DND-41 (cell line): ENCODE data around the gene LIMD2.
A peak's percentile ranks its signal among the peaks of the same experiment; 100 is the strongest.

Experiments used
- ATAC-seq: fragments of 200-7000 bp; cut with Tn5 transposase; 3 replicates; pipeline ENCODE4 v1.9.1; 2021; ENCODE audit warnings: low read depth; ENCODE audit not compliant: insufficient read depth
- DNase-seq: peaks from one replicate; pipeline ENCODE4 v3.0.0-alpha.2; 2020
- H2AFZ ChIP-seq: 2 replicates; pipeline ENCODE4 v1.6.0; 2012; ENCODE audit warnings: low read depth, low read length
- H3K27ac ChIP-seq: 2 replicates; pipeline ENCODE4 v1.5.1; 2012; ENCODE audit warnings: low read length, inconsistent platforms
- H3K27me3 ChIP-seq: fragments of 200-600 bp; sonication (generic); 2 replicates; pipeline ENCODE4 v1.6.0; 2012; ENCODE audit warnings: low read length, mild to moderate bottlenecking, inconsistent platforms; ENCODE audit not compliant: insufficient read depth, poor library complexity
- H3K36me3 ChIP-seq: 2 replicates; pipeline ENCODE4 v1.5.1; 2012; ENCODE audit warnings: low read length, inconsistent platforms; ENCODE audit not compliant: insufficient read depth
- H3K4me1 ChIP-seq: 2 replicates; pipeline ENCODE4 v1.5.1; 2012; ENCODE audit warnings: mild to moderate bottlenecking, low read length; ENCODE audit not compliant: insufficient read depth
- H3K4me2 ChIP-seq: 2 replicates; pipeline ENCODE4 v1.6.0; 2012; ENCODE audit warnings: mild to moderate bottlenecking, moderate library complexity, low read length, inconsistent platforms; ENCODE audit not compliant: insufficient read depth
- H3K4me3 ChIP-seq, 2 experiments: fragments of 200-600 bp in 1 of 2; shearing (Covaris generic) in 1 of 2; 2 replicates each; pipeline ENCODE4 v1.5.1; 2012 to 2016; ENCODE audit warnings: inconsistent platforms in 2 of 2, low read length in 2 of 2, mild to moderate bottlenecking in 2 of 2, low read depth in 1 of 2, moderate library complexity in 1 of 2
- H3K79me2 ChIP-seq: 2 replicates; pipeline ENCODE4 v1.6.0; 2012; ENCODE audit warnings: low read length, inconsistent platforms; ENCODE audit not compliant: insufficient read depth
- H3K9ac ChIP-seq: 2 replicates; pipeline ENCODE4 v1.6.0; 2012; ENCODE audit warnings: low read depth, mild to moderate bottlenecking, inconsistent platforms, low read length, moderate library complexity
- H3K9me3 ChIP-seq: 2 replicates; pipeline ENCODE4 v1.5.1; 2012; ENCODE audit warnings: low read length, moderate library complexity, mild to moderate bottlenecking, inconsistent platforms; ENCODE audit not compliant: insufficient read depth, severe bottlenecking
- H4K20me1 ChIP-seq: 2 replicates; pipeline ENCODE4 v1.6.0; 2012; ENCODE audit warnings: low read length; ENCODE audit not compliant: insufficient read depth
- EZH2 ChIP-seq: IDR thresholded peaks from 3 replicates; pipeline ENCODE4 v1.6.1; 2012; ENCODE audit warnings: borderline replicate concordance, low read depth, mild to moderate bottlenecking, moderate library complexity, low read length, inconsistent platforms; ENCODE audit not compliant: severe bottlenecking
- TF ChIP-seq, protein P1 (sequence below): IDR thresholded peaks from 2 replicates; pipeline ENCODE4 v1.5.1; 2012; ENCODE audit warnings: borderline replicate concordance, low read length, moderate library complexity, mild to moderate bottlenecking; ENCODE audit not compliant: poor library complexity, severe bottlenecking; ENCODE audit errors: extremely low read depth

LIMD2 gene

DNA sequence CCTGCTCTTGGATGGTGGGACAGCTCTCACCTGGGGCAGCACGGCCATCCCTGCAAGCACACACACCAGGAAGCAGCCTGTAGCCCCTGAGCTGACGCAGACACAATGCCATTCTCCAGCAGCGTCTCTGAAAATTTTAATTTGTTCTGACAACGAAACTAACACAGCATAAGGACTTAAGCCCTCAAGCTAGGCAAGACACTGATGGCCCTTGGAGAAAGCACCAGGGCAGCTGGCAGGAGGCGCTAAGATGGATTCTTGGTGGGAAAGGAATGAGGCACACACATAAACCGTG lies 2.7 kb upstream of the LIMD2 start:
- Histone ChIP-seq H3K27ac (peak overlapping the region; percentile 36; the same call in 1 of the 2 replicates), H3K9ac (no peak overlapping the region)

DNA sequence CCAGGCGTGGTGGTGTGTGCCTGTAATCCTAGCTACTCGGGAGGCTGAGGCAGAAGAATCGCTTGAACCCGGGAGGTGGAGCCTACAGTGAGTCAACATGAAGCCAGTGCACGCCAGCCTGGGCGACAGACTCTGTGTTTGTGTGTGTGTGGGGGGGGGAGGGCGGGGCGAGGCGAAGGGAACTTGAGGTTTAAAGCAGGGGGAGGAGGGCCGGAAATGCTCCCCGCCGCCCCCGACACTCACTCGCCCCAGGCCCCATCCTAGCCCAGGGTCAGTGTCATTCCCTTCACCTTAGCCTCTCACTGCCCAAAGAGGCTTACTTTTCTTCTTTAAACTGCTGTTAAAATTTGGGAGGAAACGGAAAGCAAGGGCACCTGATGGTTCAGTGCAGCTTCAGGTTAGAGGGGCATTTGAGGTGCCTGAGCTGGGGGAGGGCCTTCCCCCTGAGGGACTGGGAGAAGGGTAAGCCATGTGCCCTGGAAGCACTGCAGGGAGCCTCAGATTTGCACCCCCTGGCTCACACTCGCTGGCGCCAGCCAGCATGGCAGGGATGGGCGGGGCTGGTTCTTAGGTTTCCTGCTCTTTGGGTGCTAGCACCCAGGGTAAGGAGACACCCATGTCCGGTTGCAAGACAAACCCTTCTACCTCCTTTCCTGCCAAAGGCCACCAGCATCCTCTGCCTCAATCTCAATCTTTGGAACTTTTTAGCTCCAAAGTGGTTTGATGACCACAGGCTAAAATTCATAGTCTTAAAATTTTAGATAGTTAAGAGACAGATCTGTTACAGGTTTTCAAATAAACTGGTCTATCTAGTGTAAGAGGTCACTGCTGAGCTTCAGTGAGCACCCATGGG lies 2.2 kb upstream of the LIMD2 start:
- no peaks in the 10 kb centered on the region for H3K9me3 ChIP-seq
- H3K4me3 ChIP-seq: no peak overlapping the region
- H4K20me1 ChIP-seq: peaks cover 35% of the 10 kb centered on the region
- peaks cover 55% of the 10 kb centered on the region for H3K36me3 ChIP-seq
- peaks cover 12% of the 10 kb centered on the region for H3K79me2 ChIP-seq
- H3K27me3 ChIP-seq: no peaks in the 10 kb centered on the region
- no peak overlapping the region for H2AFZ ChIP-seq
- H3K27ac ChIP-seq: peak overlapping the region; percentile 36; the same call in 1 of the 2 replicates
- DNase-seq: peak; percentile 64
- no peak overlapping the region for H3K9ac ChIP-seq
- TF ChIP-seq, protein P1, sequence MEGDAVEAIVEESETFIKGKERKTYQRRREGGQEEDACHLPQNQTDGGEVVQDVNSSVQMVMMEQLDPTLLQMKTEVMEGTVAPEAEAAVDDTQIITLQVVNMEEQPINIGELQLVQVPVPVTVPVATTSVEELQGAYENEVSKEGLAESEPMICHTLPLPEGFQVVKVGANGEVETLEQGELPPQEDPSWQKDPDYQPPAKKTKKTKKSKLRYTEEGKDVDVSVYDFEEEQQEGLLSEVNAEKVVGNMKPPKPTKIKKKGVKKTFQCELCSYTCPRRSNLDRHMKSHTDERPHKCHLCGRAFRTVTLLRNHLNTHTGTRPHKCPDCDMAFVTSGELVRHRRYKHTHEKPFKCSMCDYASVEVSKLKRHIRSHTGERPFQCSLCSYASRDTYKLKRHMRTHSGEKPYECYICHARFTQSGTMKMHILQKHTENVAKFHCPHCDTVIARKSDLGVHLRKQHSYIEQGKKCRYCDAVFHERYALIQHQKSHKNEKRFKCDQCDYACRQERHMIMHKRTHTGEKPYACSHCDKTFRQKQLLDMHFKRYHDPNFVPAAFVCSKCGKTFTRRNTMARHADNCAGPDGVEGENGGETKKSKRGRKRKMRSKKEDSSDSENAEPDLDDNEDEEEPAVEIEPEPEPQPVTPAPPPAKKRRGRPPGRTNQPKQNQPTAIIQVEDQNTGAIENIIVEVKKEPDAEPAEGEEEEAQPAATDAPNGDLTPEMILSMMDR: no peak
- TF ChIP-seq EZH2: no peak
- H3K4me2 ChIP-seq: peak overlapping the region; percentile 43; the same call in 1 of the 2 replicates
- peaks cover 37% of the 10 kb centered on the region for H3K4me1 ChIP-seq
- ATAC-seq: 0 out of 3 replicates have a peak, but pooled peaks have one; percentile 5

More for the DNA sequence above, 2.7 kb upstream of the LIMD2 start:
- Histone ChIP-seq H3K9me3 (no peaks in the 10 kb centered on the region), H3K79me2 (peaks cover 12% of the 10 kb centered on the region), H3K27me3 (no peaks in the 10 kb centered on the region), H3K4me2 (no peak overlapping the region), H2AFZ (no peak overlapping the region), H3K4me3 (no peak overlapping the region), H3K36me3 (peaks cover 52% of the 10 kb centered on the region), H3K4me1 (peaks cover 33% of the 10 kb centered on the region), H4K20me1 (peaks cover 29% of the 10 kb centered on the region)
- ATAC-seq: no peak
- DNase-seq: no peak
- TF ChIP-seq EZH2: no peak
- TF ChIP-seq, protein P1: no peak

DNA sequence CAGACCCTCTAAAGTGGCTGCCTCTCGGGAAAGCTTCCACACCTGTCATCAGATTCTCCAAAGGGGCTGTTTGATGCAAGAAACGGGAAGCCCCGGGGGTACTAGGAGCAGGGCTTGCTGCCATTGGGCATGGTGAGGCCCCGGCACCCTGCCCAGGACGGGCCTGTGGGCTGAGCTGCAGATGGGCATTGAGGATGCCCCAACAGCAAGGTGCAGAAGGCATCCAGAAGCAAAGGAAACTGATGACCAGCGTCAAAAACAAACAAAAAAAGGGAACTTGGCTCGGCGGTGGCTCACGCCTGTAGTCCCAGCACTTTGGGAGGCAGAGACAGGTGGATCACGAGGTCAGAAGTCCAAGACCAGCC lies 1.5 kb upstream of the LIMD2 start:
- peaks cover 59% of the 10 kb centered on the region for H3K36me3 ChIP-seq
- TF ChIP-seq, protein P1: no peak
- H3K9me3 ChIP-seq: no peaks in the 10 kb centered on the region
- H4K20me1 ChIP-seq: peaks cover 41% of the 10 kb centered on the region
- no peak overlapping the region for H3K4me3 ChIP-seq
- H3K4me1 ChIP-seq: peaks cover 36% of the 10 kb centered on the region
- ATAC-seq: no peak
- H3K27ac ChIP-seq: peak overlapping the region; percentile 50
- no peaks in the 10 kb centered on the region for H3K27me3 ChIP-seq
- no peak overlapping the region for H3K9ac ChIP-seq
- DNase-seq: no peak
- peaks cover 12% of the 10 kb centered on the region for H3K79me2 ChIP-seq
- no peak overlapping the region for H2AFZ ChIP-seq
- peak overlapping the region; percentile 43 for H3K4me2 ChIP-seq
